GM18508 (cell line): ENCODE data around the gene CD164L2.
"Not testable (repeated sequence)": the region's sequence is repeated elsewhere in the genome, so short reads cannot be mapped to it uniquely, and the experiment has no call there.

Experiments
- ATAC-seq: cut with Tn5 transposase; IDR thresholded peaks from one replicate; pipeline ENCODE4 v1.9.1; 2021; ENCODE audit warnings: moderate number of reproducible peaks; ENCODE audit not compliant: insufficient read depth, unreplicated experiment

CD164L2 gene

DNA sequence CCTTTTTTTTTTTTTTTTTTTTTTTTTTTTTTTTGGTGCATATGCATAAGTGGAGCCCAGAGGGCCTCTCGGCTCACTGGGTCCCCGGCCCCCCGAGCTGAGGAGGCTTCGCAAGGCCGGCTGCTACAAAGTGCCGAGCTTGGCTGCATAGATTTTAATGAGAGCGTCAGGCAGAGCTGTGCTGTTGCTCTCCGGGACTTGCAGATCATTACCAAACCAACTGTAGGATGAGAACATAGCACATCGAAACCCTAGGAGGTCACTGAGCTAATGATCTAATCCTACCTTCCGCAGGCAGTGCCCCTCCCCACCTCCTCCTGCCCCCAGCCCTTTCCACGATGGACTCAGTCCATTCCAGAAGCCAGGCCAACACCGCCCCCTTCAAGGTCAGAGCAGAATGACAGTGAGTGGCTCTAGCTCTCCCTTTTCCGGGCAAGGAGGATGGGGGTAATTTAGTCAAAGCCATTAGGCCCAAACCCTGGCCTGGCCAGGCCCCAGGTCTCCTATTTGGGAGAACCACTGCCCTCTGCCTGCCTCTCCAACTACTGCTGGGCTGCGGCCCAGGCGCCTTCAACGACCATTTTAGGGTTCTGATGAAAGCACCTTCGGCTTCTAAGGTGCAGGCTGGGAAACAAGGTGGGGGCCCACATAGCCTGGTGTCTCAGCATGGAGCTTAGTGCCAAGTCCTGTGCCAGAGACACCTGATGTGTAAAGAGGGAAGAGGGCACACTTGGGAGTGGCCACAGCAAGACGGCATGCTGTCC, 22.6 kb upstream of the CD164L2 start:
- not testable (repeated sequence) for ATAC-seq

DNA sequence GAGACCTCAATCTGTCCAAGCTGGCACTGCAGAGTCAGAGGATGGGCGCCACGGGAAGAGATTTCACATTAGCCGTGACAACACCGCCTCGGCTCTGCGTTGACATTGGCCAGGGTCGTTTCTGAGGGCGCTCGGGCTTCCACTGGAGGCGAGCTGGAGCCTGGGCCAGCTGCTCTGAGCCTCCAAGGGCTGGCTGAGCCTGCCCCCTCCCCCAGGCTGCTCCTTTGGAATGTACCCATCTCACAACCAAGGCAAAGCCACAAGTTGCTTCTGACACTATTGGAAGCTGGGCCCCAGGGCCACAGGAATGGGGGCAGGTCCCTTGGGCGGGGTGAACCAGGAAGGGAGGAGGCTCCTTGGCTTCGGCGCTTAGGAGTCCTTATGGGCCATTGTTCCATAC, 21.9 kb upstream of the CD164L2 start:
- no peak for ATAC-seq

DNA sequence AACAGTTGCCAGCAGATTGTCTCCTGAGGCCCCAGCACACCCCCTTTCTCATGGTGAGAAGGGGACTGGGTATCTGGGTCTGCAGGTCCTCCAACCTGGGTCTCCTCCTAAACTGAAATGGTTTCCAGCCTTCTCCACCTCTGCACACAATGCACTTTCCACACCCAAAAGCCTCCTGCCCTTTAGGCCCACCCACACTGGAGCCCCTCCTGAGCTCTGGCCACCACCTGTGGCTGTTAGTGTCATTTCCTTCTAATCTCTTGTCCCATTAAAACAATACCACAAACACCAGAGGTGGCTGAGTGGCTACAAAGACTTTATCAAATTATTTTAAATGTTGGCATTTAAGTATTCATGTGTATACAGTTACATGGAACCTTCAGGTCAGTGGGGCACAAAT, 20.8 kb upstream of the CD164L2 start:
- no peak for ATAC-seq

DNA sequence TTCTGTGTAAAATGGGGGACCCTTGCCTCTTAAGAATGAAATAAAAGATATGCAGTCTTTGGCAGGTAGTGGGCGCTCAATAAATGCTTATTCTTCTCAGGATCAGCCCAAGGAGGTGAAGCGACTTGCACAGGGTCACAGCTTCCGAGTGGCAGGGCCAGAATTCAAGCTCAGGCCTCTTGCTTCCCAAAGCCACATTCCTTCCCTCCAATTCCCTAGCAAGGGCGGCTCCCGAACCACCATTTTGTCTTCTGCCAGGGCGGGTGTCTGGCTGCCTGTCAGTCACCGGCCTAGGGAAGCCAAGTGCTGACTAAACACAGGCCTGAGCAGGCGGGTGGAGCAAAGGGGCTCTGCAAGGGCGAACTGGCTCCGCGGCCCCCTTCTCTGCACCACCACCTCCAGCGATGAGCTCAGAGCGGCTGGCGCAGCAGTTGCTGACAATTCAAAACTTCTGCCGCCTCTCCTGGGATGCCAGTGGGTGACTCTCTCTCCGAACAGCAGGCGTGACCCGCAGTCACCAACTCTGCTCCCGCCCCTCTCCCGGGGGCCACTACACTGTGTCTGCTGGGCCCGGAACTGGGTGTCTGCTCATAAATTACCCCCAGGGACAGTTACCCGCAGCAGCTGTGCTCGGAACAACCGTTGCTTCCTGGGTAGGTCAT, 20.1 kb upstream of the CD164L2 start:
- no peak for ATAC-seq

DNA sequence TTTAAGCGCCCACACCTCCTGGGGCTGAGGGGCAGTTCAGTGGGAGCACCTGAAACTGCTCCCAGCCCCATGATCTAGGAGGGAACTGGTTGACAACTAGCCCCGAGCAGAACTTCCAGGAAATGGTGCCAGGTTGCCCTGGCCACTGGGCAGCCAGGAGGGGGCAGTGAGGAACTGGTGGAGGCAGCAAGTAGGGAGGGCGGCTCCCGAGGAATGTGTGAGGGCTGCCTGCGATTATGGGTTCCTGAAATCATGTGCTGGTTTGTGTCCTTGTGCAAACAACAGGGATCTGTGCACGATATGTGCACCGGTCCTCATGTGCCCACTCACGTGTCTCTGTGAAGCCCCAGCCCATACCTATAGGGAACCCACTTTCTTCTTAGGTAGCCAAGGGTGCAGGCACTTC, 19.2 kb upstream of the CD164L2 start:
- no peak for ATAC-seq

DNA sequence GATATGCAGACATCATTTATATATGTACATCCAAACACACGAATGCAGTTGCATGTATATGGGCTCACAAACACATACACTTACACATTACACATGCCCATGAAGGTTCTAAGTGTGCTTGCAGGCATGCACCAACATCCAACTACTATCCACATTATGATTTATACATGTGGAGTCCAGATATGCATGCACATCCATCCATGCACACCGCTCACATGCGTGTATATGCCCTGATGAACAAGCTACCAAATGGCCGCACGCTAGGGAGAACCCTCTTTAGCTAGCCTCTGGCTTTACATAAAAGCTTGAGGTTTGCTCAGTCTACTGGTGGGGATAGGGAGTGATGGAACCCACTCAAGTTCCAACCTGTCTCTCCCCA, 17.8 kb upstream of the CD164L2 start:
- ATAC-seq, result no peak

DNA sequence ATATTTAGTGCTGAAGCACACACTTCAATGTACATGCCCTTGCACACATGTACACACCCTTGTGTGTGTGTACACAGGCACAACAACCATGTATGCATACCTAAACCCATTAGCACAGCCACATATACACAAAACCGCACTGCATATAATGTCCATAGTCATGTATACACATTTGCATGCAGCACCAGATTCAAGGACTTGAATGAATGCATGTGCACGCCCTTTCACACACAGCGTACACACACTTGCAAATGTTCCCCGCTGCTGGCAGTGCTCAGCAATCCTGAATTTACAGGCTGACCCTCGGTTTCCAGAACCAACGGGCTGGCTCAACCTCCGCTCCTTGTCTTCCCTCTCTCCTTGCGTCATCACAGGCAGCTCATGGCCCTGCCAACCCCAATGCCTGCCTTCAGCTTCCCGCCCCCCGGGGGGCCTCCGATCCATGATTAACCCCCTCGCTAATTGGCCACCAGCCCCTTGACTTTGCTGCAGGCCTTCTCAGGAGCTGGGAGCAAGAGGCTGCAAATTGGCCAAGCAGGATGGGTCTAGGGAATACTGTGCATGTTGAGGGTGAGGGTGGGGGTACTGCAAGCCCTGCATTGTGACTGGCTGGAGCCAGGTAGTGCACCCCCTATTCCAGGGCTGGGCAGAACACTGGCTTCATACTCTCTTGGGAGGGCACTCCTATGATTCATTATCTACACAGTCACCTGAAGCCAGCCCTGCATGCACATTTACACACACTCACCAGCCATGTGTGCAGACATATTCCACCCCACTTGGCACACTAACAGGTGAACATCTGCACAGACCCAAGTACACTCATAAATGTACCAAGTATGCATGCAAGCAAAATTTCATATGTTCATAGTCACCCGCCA, 17.2 kb upstream of the CD164L2 start:
- no peak for ATAC-seq

DNA sequence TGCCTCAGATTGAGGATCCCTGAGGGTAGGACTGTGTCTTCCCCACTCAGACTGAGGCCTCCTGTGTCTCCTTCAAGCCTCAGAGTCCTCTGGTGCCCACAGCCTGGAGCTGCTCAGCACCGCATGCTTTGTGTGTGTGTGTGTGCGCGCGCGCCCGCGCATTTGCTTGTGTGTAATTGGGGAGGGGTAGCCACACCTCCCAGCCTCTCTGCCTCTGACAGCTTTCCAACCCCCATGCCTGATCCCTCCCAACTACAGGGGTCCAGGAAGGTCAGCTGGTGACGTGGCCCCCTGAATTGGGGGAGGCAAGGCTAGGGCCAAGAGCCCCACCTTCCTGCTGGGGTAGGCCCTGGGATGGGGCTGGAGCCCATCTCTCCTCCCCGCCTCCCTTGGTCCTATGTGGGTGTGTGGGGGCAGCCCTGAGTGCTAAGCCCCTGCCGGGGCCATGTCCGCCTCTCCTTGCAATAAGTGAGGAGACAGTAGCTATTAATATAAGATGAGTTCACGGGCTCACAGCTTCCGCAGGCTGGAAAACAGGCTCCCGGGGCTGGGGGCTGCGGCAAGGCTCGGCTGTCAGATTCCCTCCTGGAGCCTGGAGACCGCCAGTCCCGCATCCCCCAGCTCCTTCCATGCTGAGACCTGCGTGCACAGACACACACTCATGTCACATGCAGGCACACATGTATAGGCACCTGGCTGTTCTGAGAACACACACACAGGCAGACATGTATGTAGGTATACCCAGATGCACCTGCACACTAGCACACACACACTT, 16.3 kb upstream of the CD164L2 start:
- no peak for ATAC-seq

DNA sequence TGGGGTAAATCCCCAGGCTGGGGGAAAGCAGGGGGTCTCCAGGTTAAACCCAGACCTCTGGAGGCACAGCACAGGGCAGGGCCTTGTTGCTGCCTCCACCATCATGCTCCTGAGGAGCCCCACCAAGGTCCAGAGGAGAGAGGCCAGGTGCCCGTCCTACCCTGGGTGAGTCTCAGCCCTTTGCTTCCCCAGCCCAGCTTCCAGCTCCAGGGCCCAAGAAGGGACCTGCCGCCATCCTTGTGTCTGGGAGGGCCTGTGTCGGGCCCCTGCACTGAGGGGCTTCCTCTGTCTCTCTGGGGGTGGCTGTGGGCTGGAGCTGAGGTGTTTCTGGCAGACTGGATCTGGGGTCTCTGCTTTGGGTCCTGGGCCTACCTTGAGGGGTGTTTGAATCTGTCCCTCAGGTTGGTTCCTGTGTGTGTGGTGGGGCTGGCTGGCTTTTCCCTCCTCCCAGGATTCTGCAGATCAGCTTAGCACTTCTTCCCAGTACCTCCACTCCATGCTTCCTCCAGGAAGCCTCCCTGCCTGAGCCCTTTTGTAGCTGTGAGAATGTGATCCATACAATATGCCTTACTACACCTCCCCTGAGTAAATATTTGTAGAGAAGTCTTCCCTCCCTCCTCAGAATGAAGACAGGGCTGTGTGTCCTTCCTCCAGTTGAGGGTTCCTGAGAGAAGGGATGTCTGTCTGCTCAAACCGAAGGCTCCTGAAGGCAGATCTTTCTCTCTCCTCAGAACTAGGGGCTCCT, 15.4 kb upstream of the CD164L2 start:
- no peak for ATAC-seq

DNA sequence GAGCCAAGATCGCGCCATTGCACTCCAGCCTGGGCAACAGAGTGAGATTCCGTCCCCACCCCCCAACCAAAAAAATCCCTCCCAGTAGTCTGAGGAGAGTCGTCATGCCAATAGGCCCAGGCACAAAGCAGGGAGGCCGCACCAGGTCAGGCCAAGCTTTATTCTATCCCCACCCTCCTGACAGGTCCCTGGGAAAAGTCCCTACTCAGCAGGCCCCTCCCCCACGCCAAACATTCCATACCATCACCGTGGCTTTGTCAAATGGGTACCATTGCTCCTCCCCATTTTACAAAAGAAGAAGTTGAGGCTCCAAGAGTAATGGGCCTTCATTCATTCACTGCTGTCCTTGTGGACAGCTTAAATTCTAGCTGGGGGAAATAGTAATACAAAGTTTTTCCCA, 14.6 kb upstream of the CD164L2 start:
- no peak for ATAC-seq

DNA sequence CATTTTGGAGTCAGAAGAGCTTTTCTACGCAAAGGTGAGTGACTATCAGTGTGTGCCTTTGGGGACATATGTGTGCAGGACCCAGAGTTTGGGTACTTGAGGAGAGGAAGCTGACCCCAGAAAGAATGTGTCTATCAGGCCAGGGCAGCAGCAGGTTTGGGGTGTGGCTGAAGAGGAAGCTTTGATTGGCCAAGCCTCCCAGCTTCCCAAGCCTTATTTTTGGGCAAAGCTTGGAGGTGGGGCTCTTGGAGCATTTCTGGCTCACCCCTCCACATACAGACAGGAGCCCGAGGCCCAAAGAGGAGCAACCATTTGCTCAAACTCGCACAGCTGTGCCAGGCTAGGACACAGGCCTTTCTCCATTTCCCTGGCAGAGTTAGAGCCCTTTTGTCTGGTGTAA, 14.0 kb upstream of the CD164L2 start:
- no peak for ATAC-seq

DNA sequence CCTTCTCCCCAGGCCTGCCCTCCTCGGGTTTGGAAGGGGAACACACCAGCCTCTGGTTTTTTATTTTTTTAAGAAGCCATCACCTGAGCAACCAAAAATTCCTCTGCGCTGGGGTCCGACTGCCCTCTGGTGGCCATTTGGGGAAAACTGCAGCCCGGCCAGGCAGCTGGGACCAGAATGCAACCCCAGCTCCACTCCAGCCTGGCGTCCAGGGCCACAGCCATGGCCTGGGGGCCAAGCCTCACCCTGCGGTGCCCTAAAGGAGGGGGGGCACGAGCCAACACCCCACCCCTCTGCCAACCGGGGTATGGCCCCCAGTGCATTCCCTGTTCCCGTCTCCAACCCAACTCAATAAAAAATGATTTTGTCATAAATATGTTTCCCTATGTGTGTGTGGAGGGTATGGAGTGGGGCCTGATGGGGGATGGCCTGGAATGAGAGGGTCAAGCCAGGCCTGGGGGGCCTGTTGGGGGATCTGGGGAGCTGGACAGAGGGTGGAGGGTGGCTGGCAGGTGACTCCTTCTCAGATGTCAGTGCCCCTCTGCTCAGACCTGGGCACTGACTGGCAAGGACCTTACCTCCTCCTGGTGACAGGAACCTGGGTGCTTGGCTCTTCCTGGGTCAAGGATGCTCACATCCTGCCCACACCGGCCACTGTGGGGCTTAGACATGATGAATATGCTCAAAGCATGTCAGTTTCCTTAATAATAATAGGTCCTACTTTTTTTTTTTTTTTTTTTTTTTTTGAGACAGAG, 12.5 kb upstream of the CD164L2 start:
- ATAC-seq, result no peak

DNA sequence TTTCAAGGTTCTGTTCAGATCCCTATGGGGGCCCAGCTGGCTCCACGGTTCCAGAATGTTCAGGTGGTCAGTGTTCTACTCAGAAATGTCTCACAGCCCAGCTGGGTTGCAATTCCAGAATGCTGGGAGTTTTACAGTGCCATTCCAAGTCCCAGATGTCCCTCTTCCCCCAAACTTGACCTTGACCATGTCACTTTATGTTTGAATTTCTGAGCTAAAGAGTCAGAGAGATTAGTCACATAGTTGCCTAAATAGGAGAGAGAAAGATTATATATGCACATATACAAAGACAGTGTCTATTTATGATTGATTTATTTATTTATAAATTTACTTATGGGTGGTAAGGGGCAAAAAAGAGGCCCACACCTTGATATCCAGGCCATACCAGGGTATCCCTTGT, 11.8 kb upstream of the CD164L2 start:
- ATAC-seq, result no peak

DNA sequence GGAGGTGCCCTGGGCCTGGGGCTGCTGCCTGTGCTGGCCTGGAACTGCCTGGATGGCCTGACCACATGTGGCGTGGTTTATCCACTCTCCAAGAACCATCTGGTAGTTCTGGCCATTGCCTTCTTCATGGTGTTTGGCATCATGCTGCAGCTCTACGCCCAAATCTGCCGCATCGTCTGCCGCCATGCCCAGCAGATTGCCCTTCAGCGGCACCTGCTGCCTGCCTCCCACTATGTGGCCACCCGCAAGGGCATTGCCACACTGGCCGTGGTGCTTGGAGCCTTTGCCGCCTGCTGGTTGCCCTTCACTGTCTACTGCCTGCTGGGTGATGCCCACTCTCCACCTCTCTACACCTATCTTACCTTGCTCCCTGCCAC, 11.1 kb upstream of the CD164L2 start:
- ATAC-seq, result no peak

DNA sequence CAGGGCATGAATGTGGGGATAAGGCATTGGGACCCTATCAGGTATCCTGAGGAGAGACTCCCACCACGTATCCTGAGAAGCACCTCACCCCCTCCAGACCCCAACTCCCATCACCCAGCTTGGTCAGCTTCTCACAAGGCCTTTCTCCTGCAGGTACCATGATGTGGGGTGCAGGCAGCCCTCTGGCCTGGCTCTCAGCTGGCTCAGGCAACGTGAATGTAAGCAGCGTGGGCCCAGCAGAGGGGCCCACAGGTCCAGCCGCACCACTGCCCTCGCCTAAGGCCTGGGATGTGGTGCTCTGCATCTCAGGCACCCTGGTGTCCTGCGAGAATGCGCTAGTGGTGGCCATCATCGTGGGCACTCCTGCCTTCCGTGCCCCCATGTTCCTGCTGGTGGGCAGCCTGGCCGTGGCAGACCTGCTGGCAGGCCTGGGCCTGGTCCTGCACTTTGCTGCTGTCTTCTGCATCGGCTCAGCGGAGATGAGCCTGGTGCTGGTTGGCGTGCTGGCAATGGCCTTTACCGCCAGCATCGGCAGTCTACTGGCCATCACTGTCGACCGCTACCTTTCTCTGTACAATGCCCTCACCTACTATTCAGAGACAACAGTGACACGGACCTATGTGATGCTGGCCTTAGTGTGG, 10.6 kb upstream of the CD164L2 start:
- ATAC-seq, result no peak

DNA sequence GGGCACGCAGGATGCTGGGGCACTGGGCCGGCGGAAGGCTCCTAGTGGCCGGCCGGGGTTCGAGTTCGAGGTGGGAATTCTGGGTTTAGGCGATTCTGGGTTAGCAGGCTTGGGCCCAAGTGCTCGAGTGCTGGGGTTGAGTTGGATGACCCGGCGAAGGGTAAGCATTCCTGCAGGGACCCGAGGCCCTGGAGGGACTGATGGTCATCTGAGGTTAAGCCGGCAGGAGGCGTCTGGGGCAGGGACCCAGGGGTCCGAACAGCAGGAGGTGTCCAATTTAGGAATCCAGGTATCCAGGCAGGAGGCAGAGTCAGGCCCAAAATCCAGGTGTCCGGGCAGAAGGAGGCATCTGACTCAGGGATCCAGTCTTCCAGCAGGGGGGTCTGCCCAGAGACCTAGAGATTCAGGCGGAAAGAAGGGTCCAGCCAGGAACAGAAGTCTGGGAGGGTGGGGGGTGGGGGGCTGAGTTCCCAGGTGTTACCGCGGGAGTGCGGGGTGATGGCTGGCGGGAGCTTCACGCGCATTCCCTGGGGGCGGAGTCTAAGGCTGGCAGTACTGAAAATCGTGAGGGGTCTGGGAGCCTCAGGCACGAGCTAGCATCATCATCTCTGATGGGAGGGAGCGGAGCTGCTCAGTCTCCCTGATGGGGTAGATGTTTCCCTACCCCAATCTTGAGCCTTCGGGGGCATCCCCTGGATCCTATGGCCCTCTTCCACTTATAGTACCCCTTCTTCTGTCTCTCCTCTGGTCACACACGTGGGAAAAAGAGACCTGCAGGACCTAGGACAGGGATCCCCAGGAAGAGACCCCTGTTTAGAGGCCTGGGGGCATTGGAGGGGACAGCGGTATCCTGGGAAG, 9.9 kb upstream of the CD164L2 start:
- no peak for ATAC-seq

DNA sequence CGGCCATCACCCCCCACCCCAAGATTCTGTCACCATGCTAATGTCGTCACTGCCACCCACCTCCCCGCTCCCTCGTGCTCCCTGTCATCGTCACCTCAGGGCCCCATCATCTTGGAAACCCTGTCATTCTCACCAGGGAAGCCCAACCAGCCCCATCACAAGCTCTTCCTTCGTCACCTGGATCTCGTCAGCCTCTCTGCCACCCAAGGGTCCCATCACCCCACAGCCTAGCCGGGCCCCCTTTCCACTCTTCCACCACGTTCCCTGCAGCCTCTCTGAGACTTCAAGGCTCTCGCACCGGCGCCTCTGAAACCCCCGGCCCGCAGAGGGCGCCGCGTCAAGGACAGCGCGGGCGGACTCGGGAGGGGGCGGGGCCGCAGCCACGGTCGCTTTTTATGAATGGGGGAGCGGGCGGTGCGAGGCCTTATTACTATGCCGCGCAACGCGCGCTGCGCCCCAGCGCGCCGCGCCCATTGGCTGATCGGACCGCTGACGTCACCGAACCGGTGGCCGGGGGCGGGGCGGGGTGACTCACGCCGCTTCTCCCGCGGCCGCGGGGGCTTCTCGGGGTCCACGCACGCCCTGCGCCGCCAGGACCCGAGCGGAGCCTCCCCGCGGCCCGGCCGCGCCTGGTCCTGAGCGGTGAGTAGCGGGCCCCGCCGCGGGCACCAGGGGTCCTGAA, 9.1 kb upstream of the CD164L2 start, which contains the start of gene GPR3:
GPR3 (plus strand) TSS at position 527 of the 682 bp plus-strand sequence. CDS start 1,177 bp downstream, outside the sequence.
- no peak for ATAC-seq
